Endothelial cell of umbilical vein (primary cell): ENCODE results near the gene ZMIZ1. TPM values are rescaled to one million over a fixed set of nuclear protein-coding genes. Genes with fewer than 3 reads are reported as not detected.

Source experiments
- BruUV-seq: library from RNA; stranded (reverse); fragments of 400-500 nt; replicated peaks from 2 replicates; lab custom pipeline; 2021; lab: Mats Ljungman, UMichigan
- CTCF ChIA-PET: fragments of 300-600, 350-600 bp; sonication (Branson Sonifier 250); formaldehyde crosslinking; loops from one replicate; lab custom pipeline; 2021; ENCODE audit warnings: antibody characterized with exemption, inconsistent platforms; lab: Charles Lee
- POLR2A ChIA-PET: fragments of 300-600, 350-600 bp; sonication (Branson Sonifier 250); formaldehyde crosslinking; loops from one replicate; lab custom pipeline; 2021; ENCODE audit warnings: antibody characterized with exemption, inconsistent platforms; lab: Charles Lee
- DNase-seq: peaks from one replicate; pipeline ENCODE4 v3.0.0-alpha.2; 2011; ENCODE audit warnings: low read depth, low spot score
- FAIRE-seq: peaks from 2 replicates; lab custom pipeline; 2011; peaks lifted over from hg19 to GRCh38; lab: Jason Lieb, UNC
- H2AFZ ChIP-seq: 2 replicates; pipeline ENCODE4 v1.6.0; 2012; ENCODE audit warnings: low read depth, low read length, control low read depth, inconsistent platforms
- H3K27ac ChIP-seq: 2 replicates; pipeline ENCODE4 v1.5.1; 2011; ENCODE audit warnings: low read depth, mild to moderate bottlenecking, control low read depth, low read length, moderate library complexity; ENCODE audit not compliant: insufficient read depth
- H3K27me3 ChIP-seq, 2 experiments: 2 replicates each; pipeline versions ENCODE4 v1.6.0 to v1.6.1; 2011; ENCODE audit warnings: low read length in 2 of 2, mixed read lengths in 1 of 2; ENCODE audit not compliant: control insufficient read depth in 2 of 2, insufficient read depth in 2 of 2
- H3K36me3 ChIP-seq, 2 experiments: 2 replicates in 1 of 2; 3 replicates in 1 of 2; pipeline ENCODE4 v1.5.1; 2011; ENCODE audit warnings: low read length in 2 of 2, mild to moderate bottlenecking in 1 of 2, moderate library complexity in 1 of 2; ENCODE audit not compliant: control insufficient read depth in 2 of 2, insufficient read depth in 2 of 2; ENCODE audit errors: extremely low read depth in 1 of 2
- H3K4me1 ChIP-seq: 3 replicates; pipeline ENCODE4 v1.5.1; 2011; ENCODE audit warnings: mild to moderate bottlenecking, low read length; ENCODE audit not compliant: control insufficient read depth, insufficient read depth; ENCODE audit errors: extremely low read depth
- H3K4me2 ChIP-seq: 2 replicates; pipeline ENCODE4 v1.6.1; 2011; ENCODE audit warnings: low read length, control low read depth, mixed read lengths; ENCODE audit not compliant: insufficient read depth
- H3K4me3 ChIP-seq, 3 experiments: fragments of 200-600 bp in 1 of 3; sonication (generic), shearing (Covaris generic) in 1 of 3; replicated peaks in 1 of 3; 2 replicates each; pipeline ENCODE4 v1.5.1; 2011 to 2016; ENCODE audit warnings: control low read depth in 3 of 3, low read length in 3 of 3, mild to moderate bottlenecking in 2 of 3, inconsistent platforms in 1 of 3, low read depth in 1 of 3, moderate library complexity in 1 of 3; ENCODE audit not compliant: insufficient read depth in 1 of 3
- H3K79me2 ChIP-seq: 2 replicates; pipeline ENCODE4 v1.6.0; 2012; ENCODE audit warnings: low read length, inconsistent platforms; ENCODE audit not compliant: control insufficient read depth, insufficient read depth
- H3K9ac ChIP-seq: replicated peaks from 2 replicates; pipeline ENCODE3; 2011; ENCODE audit warnings: low read length, control low read depth; ENCODE audit not compliant: insufficient read depth; ENCODE audit errors: extremely low read depth
- H3K9me1 ChIP-seq: replicated peaks from 3 replicates; pipeline ENCODE4 v1.6.0; 2011; ENCODE audit warnings: mild to moderate bottlenecking, low read length; ENCODE audit not compliant: control insufficient read depth, insufficient read depth; ENCODE audit errors: extremely low read depth
- H3K9me3 ChIP-seq: replicated peaks from 2 replicates; pipeline ENCODE4 v1.5.1; 2012; ENCODE audit warnings: low read length, inconsistent platforms; ENCODE audit not compliant: control insufficient read depth, insufficient read depth
- H4K20me1 ChIP-seq: replicated peaks from 2 replicates; pipeline ENCODE3; 2011; ENCODE audit warnings: mild to moderate bottlenecking, low read length; ENCODE audit not compliant: control insufficient read depth, insufficient read depth; ENCODE audit errors: extremely low read depth
- CTCF ChIP-seq, 2 donors: IDR thresholded peaks; 1 replicate in 1 of 2; 2 replicates in 1 of 2; pipeline ENCODE4 v1.5.1; 2011; ENCODE audit warnings: low read length in 2 of 2, mild to moderate bottlenecking in 2 of 2, moderate library complexity in 2 of 2, control low read depth in 1 of 2, inconsistent platforms in 1 of 2, low read depth in 1 of 2; ENCODE audit not compliant: insufficient read depth in 1 of 2; ENCODE audit errors: extremely low read depth in 1 of 2
- EZH2 ChIP-seq: IDR thresholded peaks from 2 replicates; pipeline ENCODE4 v1.6.1; 2012; ENCODE audit warnings: borderline replicate concordance, low read depth, mild to moderate bottlenecking, moderate library complexity, low read length, inconsistent platforms; ENCODE audit not compliant: severe bottlenecking
- FOS ChIP-seq: IDR thresholded peaks from 2 replicates; pipeline ENCODE4 v1.6.1; 2011; ENCODE audit warnings: mild to moderate bottlenecking, low read length, moderate library complexity, borderline replicate concordance; ENCODE audit not compliant: insufficient read depth
- GATA2 ChIP-seq: IDR thresholded peaks from 2 replicates; pipeline ENCODE4 v1.7.0; 2011; ENCODE audit warnings: low read depth, mild to moderate bottlenecking, moderate library complexity, mixed read lengths, low read length; ENCODE audit not compliant: insufficient read length, insufficient read depth
- JUN ChIP-seq: IDR thresholded peaks from 2 replicates; pipeline ENCODE4 v1.6.1; 2011; ENCODE audit warnings: borderline replicate concordance, low read depth; ENCODE audit not compliant: insufficient read length, insufficient read depth
- MAX ChIP-seq: IDR thresholded peaks from 2 replicates; pipeline ENCODE4 v1.6.1; 2011; ENCODE audit not compliant: insufficient read depth, insufficient read length
- MYC ChIP-seq: IDR thresholded peaks from one replicate; pipeline ENCODE4 v1.6.1; 2011; ENCODE audit warnings: mild to moderate bottlenecking, low read depth, low read length
- POLR2A ChIP-seq: IDR thresholded peaks from 2 replicates; pipeline ENCODE4 v1.6.1; 2012; ENCODE audit warnings: low read depth, mild to moderate bottlenecking, control low read depth, low read length
- POLR2AphosphoS5 ChIP-seq: IDR thresholded peaks from 2 replicates; pipeline ENCODE4 v1.6.1; 2012; ENCODE audit warnings: low read depth, mild to moderate bottlenecking, control low read depth, low read length, moderate library complexity; ENCODE audit not compliant: insufficient read depth
- dilution Hi-C: fragments of 300-500 bp; cut with MboI; formaldehyde crosslinking; loops from one replicate; pipeline ENCODE4 v1.15.0; 2019; ENCODE audit warnings: low sequenced_read_pairs; ENCODE audit not compliant: extremely low pct_ligation_motif_present
- intact Hi-C: fragments of 100-400 bp; cut with micrococcal nuclease; formaldehyde crosslinking; loops from one replicate; pipeline ENCODE4 v1.10.0; 2022
- polyA plus RNA-seq, 4 experiments: library from polyadenylated mRNA; depleted of rRNA in 3 of 4; stranded (reverse) in 3 of 4; unstranded in 1 of 4; fragments of >200 nt; gene quantifications; 2 replicates each; pipeline versions ENCODE4 v1.2.1 to v1.2.3, GENCODE V29; 2011 to 2012; ENCODE audit warnings: missing spikeins in 1 of 4
- total RNA-seq: library from RNA; stranded (reverse); gene quantifications from 2 replicates; pipeline ENCODE4 v1.2.3, GENCODE V29; 2021

Gene ZMIZ1
- total and polyA plus RNA-seq, 2 donors (not counting 3 experiments of a cell fraction or from before 2014, with no cell fraction given), result 12.5 to 46.7 TPM

- dilution Hi-C loops, result no loop called here
Observed at GRCh38 chr10:79308969-79309665, 240.4 kb downstream of the ZMIZ1 start.

GRCh38 chr10:79310200-79310865 lies 241.6 kb downstream of the ZMIZ1 start:
- FAIRE-seq, result no peak
- peaks cover 13 to 71% of the 10 kb centered on the region in 2 experiments for H3K36me3 ChIP-seq
- H3K27ac ChIP-seq, result no peak overlapping the region
- intact Hi-C loops, result no loop called here
- ChIA-PET POLR2A (no interaction called here), CTCF (no interaction called here)
- no TSS peak for BruUV-seq
- H3K79me2 ChIP-seq, result no peaks in the 10 kb centered on the region
- H2AFZ ChIP-seq, result no peak overlapping the region
- TF ChIP-seq EZH2, result no peak
- TF ChIP-seq POLR2AphosphoS5, result no peak
- TF ChIP-seq JUN, result no peak
- no peak for TF ChIP-seq FOS
- no peak for TF ChIP-seq GATA2
- TF ChIP-seq MYC, result no peak
- TF ChIP-seq CTCF (IDR thresholded peaks at IDR 0.05; ENCODE audit: extremely low read depth in 1 of 2, insufficient read depth in 1 of 2, low read depth in 1 of 2, low read length in 2 of 2), result no peak
- no peak for TF ChIP-seq POLR2A
- no peak for TF ChIP-seq MAX
- no peaks in the 10 kb centered on the region for H3K4me1 ChIP-seq
- no peak overlapping the region for H3K4me2 ChIP-seq
- H3K9ac ChIP-seq, result no peak overlapping the region
- H3K27me3 ChIP-seq, result no peaks in the 10 kb centered on the region
- no peak overlapping the region for H3K4me3 ChIP-seq
- dilution Hi-C loops, result no loop called here
- H3K9me3 ChIP-seq, result no peaks in the 10 kb centered on the region
- DNase-seq, result no peak
- no peaks in the 10 kb centered on the region for H3K9me1 ChIP-seq
- no peaks in the 10 kb centered on the region for H4K20me1 ChIP-seq

More at GRCh38 chr10:79308969-79309665, 240.4 kb downstream of the ZMIZ1 start:
- no peak for TF ChIP-seq JUN
- TF ChIP-seq GATA2, result no peak
- TF ChIP-seq POLR2AphosphoS5, result no peak
- no peak for TF ChIP-seq MAX
- TF ChIP-seq FOS, result no peak
- no peak for TF ChIP-seq MYC
- no peaks in the 10 kb centered on the region for H3K9me3 ChIP-seq
- H2AFZ ChIP-seq, result no peak overlapping the region
- H3K36me3 ChIP-seq, result peaks cover 15 to 78% of the 10 kb centered on the region in 2 experiments
- DNase-seq (no peak), FAIRE-seq (no peak)
- intact Hi-C loops, result no loop called here
- H3K9me1 ChIP-seq, result no peaks in the 10 kb centered on the region
- H3K4me1 ChIP-seq, result no peaks in the 10 kb centered on the region
- ChIA-PET CTCF (no interaction called here), POLR2A (no interaction called here)
- H3K4me3 ChIP-seq, result no peak overlapping the region
- no peaks in the 10 kb centered on the region for H3K79me2 ChIP-seq
- H3K27me3 ChIP-seq, result no peaks in the 10 kb centered on the region
- no TSS peak for BruUV-seq
- H3K27ac ChIP-seq, result no peak overlapping the region
- no peaks in the 10 kb centered on the region for H4K20me1 ChIP-seq
- H3K4me2 ChIP-seq, result no peak overlapping the region
- H3K9ac ChIP-seq, result no peak overlapping the region
